Prostate gland (tissue), 1 donor: ENCODE results near the gene NIM1K.

Source experiments
- POLR2A ChIP-seq: fragments of 450-650 bp; IDR thresholded peaks from one replicate; pipeline ENCODE4 v1.6.1; 2016; ENCODE audit warnings: antibody characterized with exemption, mild to moderate bottlenecking
- POLR2AphosphoS5 ChIP-seq: sonication (generic); formaldehyde crosslinking; IDR thresholded peaks from one replicate; pipeline ENCODE4 v1.6.1; 2017; ENCODE audit warnings: antibody characterized with exemption

GRCh38 chr5:43165323-43165722 is 26.7 kb upstream of the NIM1K start:
- TF ChIP-seq POLR2A, result no peak
- no peak for TF ChIP-seq POLR2AphosphoS5
